ENCODE data around the gene RIC3.

The RIC3 gene

DNA sequence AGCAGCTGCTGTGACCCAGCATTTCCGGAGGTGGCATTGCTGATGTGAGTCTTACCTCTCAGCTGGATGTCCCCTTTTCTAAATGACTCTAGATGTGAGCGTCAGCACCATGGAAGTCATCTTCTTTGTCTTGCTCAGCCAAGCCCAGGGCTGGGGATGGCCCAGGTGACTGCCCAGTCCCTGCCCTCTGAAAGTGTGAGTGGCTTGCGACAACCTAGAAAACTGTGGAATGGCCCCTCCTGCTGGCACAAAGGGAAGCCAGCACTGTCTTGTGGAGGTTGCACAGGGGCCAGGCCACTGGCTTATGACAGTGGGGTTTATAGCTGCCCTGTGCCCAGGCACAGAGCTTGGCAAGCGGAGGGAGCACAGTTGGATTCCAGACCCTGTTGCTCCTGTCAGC, 81.6 kb downstream of the RIC3 start:
- H4K20me1 ChIP-seq (ENCODE audit: insufficient read depth, low read length): no peaks in the 10 kb centered on the region
- H3K4me2 ChIP-seq (ENCODE audit: low read length): no peak overlapping the region
- peaks cover 8% of the 10 kb centered on the region; the same call in 1 of the 2 replicates for H3K27me3 ChIP-seq (ENCODE audit: low read depth, low read length)
- H2AFZ ChIP-seq (ENCODE audit: low read depth, low read length): no peak overlapping the region
- H3K36me3 ChIP-seq (replicated peaks; ENCODE audit: low read depth, low read length): no peaks in the 10 kb centered on the region
- H3K4me1 ChIP-seq (ENCODE audit: low read length): peaks cover 6% of the 10 kb centered on the region; the same call in 1 of the 2 replicates
- no peak for TF ChIP-seq CTCF (IDR thresholded peaks at IDR 0.05; ENCODE audit: low read depth, low read length)
- TF ChIP-seq EZH2phosphoT487 (IDR thresholded peaks at IDR 0.05; ENCODE audit: low read depth): no peak
- H3K79me2 ChIP-seq (ENCODE audit: low read length): no peaks in the 10 kb centered on the region
- H3K27ac ChIP-seq (ENCODE audit: low read length): no peak overlapping the region
- no peak overlapping the region for H3K4me3 ChIP-seq (ENCODE audit: low read length)
- no peak overlapping the region for H3K9ac ChIP-seq (ENCODE audit: low read length)
- H3K9me3 ChIP-seq (ENCODE audit: insufficient read depth, low read length): no peaks in the 10 kb centered on the region

GRCh38 chr11:8086571-8086970, 82.3 kb downstream of the RIC3 start:
- H4K20me1 ChIP-seq (ENCODE audit: insufficient read depth, low read length): no peaks in the 10 kb centered on the region
- TF ChIP-seq EZH2phosphoT487 (IDR thresholded peaks at IDR 0.05; ENCODE audit: low read depth) (no peak), CTCF (IDR thresholded peaks at IDR 0.05; ENCODE audit: low read depth, low read length) (no peak)
- H3K4me2 ChIP-seq (ENCODE audit: low read length): no peak overlapping the region
- no peak overlapping the region for H3K4me3 ChIP-seq (ENCODE audit: low read length)
- no peaks in the 10 kb centered on the region for H3K79me2 ChIP-seq (ENCODE audit: low read length)
- no peaks in the 10 kb centered on the region for H3K9me3 ChIP-seq (ENCODE audit: insufficient read depth, low read length)
- H3K9ac ChIP-seq (ENCODE audit: low read length): no peak overlapping the region
- H3K4me1 ChIP-seq (ENCODE audit: low read length): peaks cover 6% of the 10 kb centered on the region; the same call in 1 of the 2 replicates
- H3K27ac ChIP-seq (ENCODE audit: low read length): no peak overlapping the region
- H3K27me3 ChIP-seq (ENCODE audit: low read depth, low read length): peaks cover 8% of the 10 kb centered on the region; the same call in 1 of the 2 replicates
- H2AFZ ChIP-seq (ENCODE audit: low read depth, low read length): no peak overlapping the region
- no peaks in the 10 kb centered on the region for H3K36me3 ChIP-seq (replicated peaks; ENCODE audit: low read depth, low read length)

- Histone ChIP-seq H3K9me3 (ENCODE audit: insufficient read depth, low read length) (no peaks in the 10 kb centered on the region), H3K4me2 (ENCODE audit: low read length) (no peak overlapping the region), H3K4me3 (ENCODE audit: low read length) (no peak overlapping the region), H3K27ac (ENCODE audit: low read length) (no peak overlapping the region), H4K20me1 (ENCODE audit: insufficient read depth, low read length) (no peaks in the 10 kb centered on the region), H3K36me3 (replicated peaks; ENCODE audit: low read depth, low read length) (no peaks in the 10 kb centered on the region), H2AFZ (ENCODE audit: low read depth, low read length) (no peak overlapping the region), H3K4me1 (ENCODE audit: low read length) (peaks cover 2% of the 10 kb centered on the region; the same call in 1 of the 2 replicates), H3K27me3 (ENCODE audit: low read depth, low read length) (peaks cover 8% of the 10 kb centered on the region; the same call in 1 of the 2 replicates), H3K79me2 (ENCODE audit: low read length) (no peaks in the 10 kb centered on the region), H3K9ac (ENCODE audit: low read length) (no peak overlapping the region)
- TF ChIP-seq EZH2phosphoT487 (IDR thresholded peaks at IDR 0.05; ENCODE audit: low read depth): no peak
- TF ChIP-seq CTCF (IDR thresholded peaks at IDR 0.05; ENCODE audit: low read depth, low read length): no peak
Measured at GRCh38 chr11:8086001-8086479, 82.8 kb downstream of the RIC3 start.

DNA sequence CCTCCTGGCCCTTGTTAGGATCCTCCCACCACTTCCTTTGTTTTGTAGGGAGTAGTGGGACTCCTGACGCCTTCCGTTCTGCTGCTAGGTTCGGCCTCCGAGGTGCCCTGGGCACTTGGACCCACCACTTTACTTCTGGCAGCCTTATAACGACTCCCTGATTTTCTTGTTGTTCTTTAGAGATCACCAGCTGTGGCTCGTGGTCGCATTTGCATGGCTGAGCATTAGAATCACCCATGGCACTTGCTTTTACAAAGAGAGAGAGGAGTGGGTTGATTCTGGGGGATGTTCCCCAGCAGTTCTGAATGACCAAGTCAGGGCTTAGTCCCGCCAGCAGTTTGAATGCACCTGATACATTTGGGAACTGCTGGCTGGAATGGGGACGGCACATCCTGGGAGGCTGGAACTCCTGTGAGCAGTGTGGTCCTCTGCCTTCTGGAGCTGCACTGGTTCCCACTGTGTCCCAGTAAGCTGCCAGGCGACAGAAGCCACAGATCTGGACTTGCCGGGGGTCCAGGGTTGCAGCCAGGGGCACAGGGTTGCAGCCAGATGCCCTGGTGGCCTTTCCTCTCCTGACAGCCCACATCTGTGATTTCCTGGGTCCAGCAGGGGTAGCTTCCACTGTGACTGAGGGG, 83.7 kb downstream of the RIC3 start:
- Histone ChIP-seq H3K9ac (ENCODE audit: low read length) (no peak overlapping the region), H3K4me3 (ENCODE audit: low read length) (no peak overlapping the region), H3K27me3 (ENCODE audit: low read depth, low read length) (peaks cover 8% of the 10 kb centered on the region; the same call in 1 of the 2 replicates), H3K9me3 (ENCODE audit: insufficient read depth, low read length) (no peaks in the 10 kb centered on the region), H4K20me1 (ENCODE audit: insufficient read depth, low read length) (no peaks in the 10 kb centered on the region), H3K79me2 (ENCODE audit: low read length) (no peaks in the 10 kb centered on the region), H3K4me1 (ENCODE audit: low read length) (no peaks in the 10 kb centered on the region), H3K4me2 (ENCODE audit: low read length) (no peak overlapping the region), H3K27ac (ENCODE audit: low read length) (no peak overlapping the region), H3K36me3 (replicated peaks; ENCODE audit: low read depth, low read length) (no peaks in the 10 kb centered on the region), H2AFZ (ENCODE audit: low read depth, low read length) (no peak overlapping the region)
- no peak for TF ChIP-seq CTCF (IDR thresholded peaks at IDR 0.05; ENCODE audit: low read depth, low read length)
- TF ChIP-seq EZH2phosphoT487 (IDR thresholded peaks at IDR 0.05; ENCODE audit: low read depth): no peak
